HG03097 (cell line): ENCODE results near the gene SLC6A12.

ENCODE experiments used
- ATAC-seq: cut with Tn5 transposase; IDR thresholded peaks from one replicate; pipeline ENCODE4 v1.9.1; 2021; ENCODE audit not compliant: unreplicated experiment, low FRiP score

The SLC6A12 gene

GRCh38 chr12:181921-182320, 32.0 kb downstream of the SLC6A12 start:
- no peak for ATAC-seq

GRCh38 chr12:180445-180844, 33.5 kb downstream of the SLC6A12 start:
- ATAC-seq = no peak

- no peak for ATAC-seq
These were observed 34.1 kb downstream of the SLC6A12 start for GRCh38 chr12:179885-180284.

- no peak for ATAC-seq
These were observed 34.6 kb downstream of the SLC6A12 start for GRCh38 chr12:179131-179884.

GRCh38 chr12:178829-179109, 35.2 kb downstream of the SLC6A12 start:
- ATAC-seq = no peak

GRCh38 chr12:177980-178828, 35.8 kb downstream of the SLC6A12 start:
- ATAC-seq = no peak

GRCh38 chr12:177336-177979, 36.5 kb downstream of the SLC6A12 start:
- no peak for ATAC-seq

- ATAC-seq = no peak
These were observed 37.4 kb downstream of the SLC6A12 start for GRCh38 chr12:176321-177181.

GRCh38 chr12:175759-176158, 38.2 kb downstream of the SLC6A12 start:
- no peak for ATAC-seq

GRCh38 chr12:175250-175649, 38.7 kb downstream of the SLC6A12 start:
- no peak for ATAC-seq

GRCh38 chr12:174596-174995, 39.4 kb downstream of the SLC6A12 start:
- no peak for ATAC-seq

- ATAC-seq = no peak
These were observed 39.8 kb downstream of the SLC6A12 start for GRCh38 chr12:174124-174523.

- ATAC-seq = no peak
These were observed 41.2 kb downstream of the SLC6A12 start for GRCh38 chr12:172732-173161.

- no peak for ATAC-seq
These were observed 41.9 kb downstream of the SLC6A12 start for GRCh38 chr12:171743-172676.

GRCh38 chr12:171276-171675, 42.7 kb downstream of the SLC6A12 start:
- ATAC-seq = no peak

- ATAC-seq = no peak
These were observed 43.4 kb downstream of the SLC6A12 start for GRCh38 chr12:170371-171225.

GRCh38 chr12:169528-170370, 44.2 kb downstream of the SLC6A12 start:
- no peak for ATAC-seq
